Effector memory CD8-positive, alpha-beta T cell (primary cell): ENCODE measurements around the gene TMED4.
"Not testable (repeated sequence)": the region's sequence is repeated elsewhere in the genome, so short reads cannot be mapped to it uniquely, and the experiment has no call there.

Experiments
- ATAC-seq: fragments of 150-1000 bp; cut with Tn5 transposase; replicated peaks from 2 replicates; pipeline ENCODE4 v1.10.0; 2021; ENCODE audit warnings: mild to moderate bottlenecking, moderate library complexity
- DNase-seq, 3 experiments: peaks; one replicate each; pipeline ENCODE4 v3.0.0; 2021
- H3K27ac Mint-ChIP-seq, 2 donors: one replicate each; pipeline ENCODE4 v1.8.0; 2022; ENCODE audit warnings: mild to moderate bottlenecking in 2 of 2, mixed read lengths in 2 of 2, moderate library complexity in 2 of 2
- H3K27me3 Mint-ChIP-seq, 2 donors: one replicate each; pipeline ENCODE4 v1.8.0; 2022; ENCODE audit warnings: mixed read lengths in 2 of 2
- H3K36me3 Mint-ChIP-seq: one replicate; pipeline ENCODE4 v1.8.0; 2022; ENCODE audit warnings: mild to moderate bottlenecking, moderate library complexity, mixed read lengths; ENCODE audit not compliant: insufficient read depth
- H3K4me1 Mint-ChIP-seq, 2 donors: one replicate each; pipeline ENCODE4 v1.8.0; 2022; ENCODE audit warnings: low read depth in 2 of 2, mixed read lengths in 2 of 2
- H3K4me3 Mint-ChIP-seq, 2 donors: one replicate each; pipeline ENCODE4 v1.8.0; 2022; ENCODE audit warnings: mild to moderate bottlenecking in 2 of 2, mixed read lengths in 2 of 2, moderate library complexity in 2 of 2
- H3K9me3 Mint-ChIP-seq, 2 donors: one replicate each; pipeline ENCODE4 v1.8.0; 2022; ENCODE audit warnings: mixed read lengths in 2 of 2

TMED4 gene

DNA sequence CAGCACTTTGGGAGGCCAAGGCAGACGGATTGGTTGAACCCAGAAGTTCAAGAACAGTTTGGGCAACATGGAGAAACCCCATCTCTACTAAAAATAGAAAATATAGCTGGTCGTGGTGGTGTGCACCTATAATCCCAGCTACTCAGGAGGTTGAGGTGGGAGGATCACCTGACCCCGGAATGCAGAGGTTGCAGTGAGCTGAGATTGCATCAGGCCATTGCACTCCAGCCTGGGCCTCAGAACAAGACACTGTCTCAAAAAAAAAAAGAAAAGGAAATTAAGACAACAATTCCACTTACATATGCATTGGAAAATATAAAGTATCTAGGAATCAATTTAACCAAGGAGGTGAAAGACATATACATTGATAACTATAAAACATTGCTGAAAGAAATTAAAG is 17.2 kb upstream of the TMED4 start:
- no peaks in the 10 kb centered on the region for H3K27me3 Mint-ChIP-seq
- H3K4me3 Mint-ChIP-seq, result no peak overlapping the region
- peaks cover 4% of the 10 kb centered on the region for H3K36me3 Mint-ChIP-seq
- ATAC-seq (no peak), DNase-seq (no peak)
- no peaks in the 10 kb centered on the region for H3K4me1 Mint-ChIP-seq
- no peak overlapping the region for H3K27ac Mint-ChIP-seq
- H3K9me3 Mint-ChIP-seq, result no peaks in the 10 kb centered on the region

DNA sequence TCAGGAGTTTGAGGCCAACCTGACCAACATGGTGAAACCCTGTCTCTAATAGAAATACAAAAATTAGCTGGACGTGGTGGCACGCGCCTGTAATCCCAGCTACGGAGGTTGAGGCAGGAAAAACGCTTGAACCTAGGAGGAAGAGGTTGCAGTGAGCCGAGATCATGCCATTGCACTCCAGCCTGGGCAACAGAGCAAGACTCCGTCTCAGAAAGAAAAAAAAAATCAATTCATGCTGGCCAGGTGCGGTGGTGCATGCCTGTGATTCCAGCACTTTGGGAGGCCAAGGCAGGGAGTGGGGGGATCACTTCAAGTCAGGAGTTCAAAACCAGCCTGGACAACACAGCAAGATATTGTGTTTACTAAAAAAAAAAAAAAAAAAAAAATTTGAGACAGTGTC is 15.2 kb upstream of the TMED4 start:
- H3K9me3 Mint-ChIP-seq, H3K4me1 Mint-ChIP-seq, H3K27me3 Mint-ChIP-seq, H3K4me3 Mint-ChIP-seq, H3K27ac Mint-ChIP-seq, H3K36me3 Mint-ChIP-seq, DNase-seq, ATAC-seq: not testable (repeated sequence)

DNA sequence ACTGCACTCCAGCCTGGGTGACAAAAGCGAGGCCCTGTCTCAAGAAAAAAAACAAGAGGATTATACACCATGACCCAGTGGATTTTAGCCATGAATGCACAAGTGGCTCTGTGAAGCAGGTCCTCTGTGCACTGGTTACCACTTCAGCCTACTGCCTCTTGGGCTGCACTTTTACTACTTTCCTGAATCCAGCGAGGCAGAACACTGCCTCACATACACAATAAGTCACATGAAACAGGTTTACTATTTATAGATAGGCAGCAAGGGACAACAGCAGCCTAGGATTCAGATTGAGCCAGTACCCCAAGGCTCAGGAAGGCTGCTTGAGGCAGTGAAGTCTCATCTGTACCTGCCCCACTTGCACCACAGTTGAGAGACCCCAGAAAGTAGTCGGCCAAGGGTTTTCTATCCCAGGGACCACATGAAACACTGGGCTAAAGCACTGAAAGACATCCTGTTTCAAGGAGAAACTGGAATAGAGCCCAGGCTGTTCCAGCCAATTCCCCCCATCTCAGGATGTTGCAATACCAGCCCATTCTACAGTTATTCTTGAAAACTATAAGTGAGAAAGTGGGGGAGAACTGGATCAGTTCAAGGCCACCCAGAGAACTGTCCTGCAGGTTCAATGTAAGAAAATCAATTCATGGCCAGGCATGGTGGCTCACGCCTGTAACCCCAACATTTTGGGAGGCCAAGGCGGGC is 14.1 kb upstream of the TMED4 start:
- Mint-ChIP-seq H3K27me3 (no peaks in the 10 kb centered on the region), H3K4me3 (no peak overlapping the region), H3K9me3 (no peaks in the 10 kb centered on the region), H3K36me3 (no peaks in the 10 kb centered on the region), H3K27ac (peak overlapping the region; percentile 13 to 41), H3K4me1 (no peaks in the 10 kb centered on the region)
- DNase-seq (no peak), ATAC-seq (no peak)

DNA sequence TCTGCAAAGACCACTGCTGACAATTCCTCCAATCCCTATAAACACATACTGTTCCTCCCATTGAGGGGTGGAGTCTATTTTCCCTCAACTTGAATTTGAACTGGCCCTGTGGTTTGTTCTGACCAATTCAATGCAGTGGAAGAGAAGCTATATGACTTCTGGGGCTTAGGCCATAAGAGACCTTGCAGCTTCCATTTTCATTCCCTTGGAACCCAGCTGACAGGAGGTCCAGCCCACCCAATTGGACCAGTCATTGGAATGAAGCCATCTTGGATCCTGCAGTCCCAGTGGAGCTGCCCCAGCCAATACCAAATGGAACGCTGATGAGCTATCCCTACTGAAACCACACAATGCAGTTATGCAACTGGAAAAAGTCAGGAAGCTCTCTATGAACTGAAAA is 8.9 kb upstream of the TMED4 start:
- H3K27me3 Mint-ChIP-seq, result no peaks in the 10 kb centered on the region
- no peak for ATAC-seq
- no peak overlapping the region for H3K27ac Mint-ChIP-seq
- DNase-seq, result no peak
- no peaks in the 10 kb centered on the region for H3K9me3 Mint-ChIP-seq
- no peak overlapping the region for H3K4me3 Mint-ChIP-seq
- H3K4me1 Mint-ChIP-seq, result peaks cover 6 to 8% of the 10 kb centered on the region in 2 donors
- H3K36me3 Mint-ChIP-seq, result no peaks in the 10 kb centered on the region

DNA sequence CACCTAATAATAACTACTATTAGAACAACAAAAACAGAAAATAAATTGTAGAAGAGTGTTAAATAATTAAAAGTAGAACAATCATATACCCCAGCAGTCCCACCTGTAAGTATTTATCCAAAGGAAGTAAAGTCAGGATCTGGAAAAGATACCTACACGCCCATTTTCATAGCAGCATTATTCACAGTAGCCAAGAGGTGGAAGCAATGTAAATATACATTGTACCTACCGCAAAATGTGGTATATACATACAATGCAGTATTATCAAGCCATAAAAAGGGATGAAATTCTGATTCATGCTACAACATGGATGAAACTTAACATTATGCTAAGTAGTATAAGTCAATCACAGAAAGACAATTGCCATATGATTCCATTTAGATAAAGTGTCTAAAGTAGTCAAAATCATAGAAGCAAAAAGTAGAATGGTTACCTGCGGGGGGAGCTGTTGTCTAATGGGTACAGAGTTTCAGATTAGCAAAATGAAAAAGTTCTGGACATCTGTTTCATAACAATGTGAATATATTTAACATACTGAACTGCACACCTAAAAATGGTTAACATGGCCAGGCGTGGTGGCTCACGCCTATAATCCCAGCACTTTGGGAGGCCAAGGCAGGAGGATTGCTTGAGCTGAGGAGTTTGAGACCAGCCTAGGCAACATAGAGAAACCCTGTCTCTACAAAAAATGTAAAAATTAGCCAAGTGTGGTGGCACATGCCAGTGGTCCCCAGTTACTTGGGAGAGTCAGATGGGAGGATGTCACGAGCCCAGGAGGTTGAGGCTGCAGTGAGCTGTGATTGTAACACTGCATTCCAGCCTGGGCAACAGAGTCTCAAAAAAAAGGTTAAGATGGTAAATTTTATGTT is 6.0 kb upstream of the TMED4 start:
- DNase-seq (peak; percentile 62 to 75 (median 66)), ATAC-seq (peak; percentile 85)
- Mint-ChIP-seq H3K27ac (peak overlapping the region in 1 of 2 donors; percentile 7), H3K36me3 (no peaks in the 10 kb centered on the region), H3K9me3 (no peaks in the 10 kb centered on the region), H3K27me3 (no peaks in the 10 kb centered on the region), H3K4me3 (no peak overlapping the region), H3K4me1 (peaks cover 6 to 8% of the 10 kb centered on the region in 2 donors)

DNA sequence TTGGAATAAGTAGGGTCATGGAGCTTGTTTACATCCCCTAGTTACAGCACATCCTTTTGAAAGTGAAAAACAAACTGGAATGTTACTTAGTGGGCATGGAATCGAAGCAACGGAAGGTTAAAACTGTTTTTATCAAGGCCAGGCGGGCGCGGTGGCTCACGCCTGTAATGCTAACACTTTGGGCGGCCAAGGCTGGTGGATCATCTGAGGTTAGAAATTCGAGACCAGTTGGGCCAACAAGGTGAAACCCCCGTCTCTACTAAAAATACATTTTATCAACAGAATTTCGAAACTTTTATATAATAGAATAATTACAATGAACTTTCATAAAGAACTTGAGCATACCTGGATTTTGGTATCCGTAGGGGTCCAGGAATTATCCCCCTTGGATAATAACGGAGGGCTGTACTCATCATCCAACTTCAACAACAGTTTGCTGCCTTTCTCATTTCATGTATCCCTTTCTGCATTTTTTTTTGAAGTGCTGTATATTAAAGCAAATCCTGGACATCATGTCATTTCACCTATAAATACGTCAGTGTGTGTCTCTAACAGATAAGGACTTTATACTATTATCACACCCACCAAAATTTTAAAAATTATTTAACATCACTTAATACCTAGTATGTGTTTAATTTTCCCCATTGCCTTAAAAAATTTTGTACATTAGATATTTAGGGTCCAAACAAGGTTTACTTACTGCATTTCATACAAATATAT is 1.3 kb upstream of the TMED4 start:
- Mint-ChIP-seq H3K4me1 (peaks cover 31 to 38% of the 10 kb centered on the region in 2 donors), H3K27ac (peak overlapping the region; percentile 94 to 96), H3K27me3 (no peaks in the 10 kb centered on the region), H3K36me3 (peaks cover 44% of the 10 kb centered on the region), H3K9me3 (no peaks in the 10 kb centered on the region), H3K4me3 (peak overlapping the region; percentile 81 to 82)
- DNase-seq (no peak), ATAC-seq (no peak)

DNA sequence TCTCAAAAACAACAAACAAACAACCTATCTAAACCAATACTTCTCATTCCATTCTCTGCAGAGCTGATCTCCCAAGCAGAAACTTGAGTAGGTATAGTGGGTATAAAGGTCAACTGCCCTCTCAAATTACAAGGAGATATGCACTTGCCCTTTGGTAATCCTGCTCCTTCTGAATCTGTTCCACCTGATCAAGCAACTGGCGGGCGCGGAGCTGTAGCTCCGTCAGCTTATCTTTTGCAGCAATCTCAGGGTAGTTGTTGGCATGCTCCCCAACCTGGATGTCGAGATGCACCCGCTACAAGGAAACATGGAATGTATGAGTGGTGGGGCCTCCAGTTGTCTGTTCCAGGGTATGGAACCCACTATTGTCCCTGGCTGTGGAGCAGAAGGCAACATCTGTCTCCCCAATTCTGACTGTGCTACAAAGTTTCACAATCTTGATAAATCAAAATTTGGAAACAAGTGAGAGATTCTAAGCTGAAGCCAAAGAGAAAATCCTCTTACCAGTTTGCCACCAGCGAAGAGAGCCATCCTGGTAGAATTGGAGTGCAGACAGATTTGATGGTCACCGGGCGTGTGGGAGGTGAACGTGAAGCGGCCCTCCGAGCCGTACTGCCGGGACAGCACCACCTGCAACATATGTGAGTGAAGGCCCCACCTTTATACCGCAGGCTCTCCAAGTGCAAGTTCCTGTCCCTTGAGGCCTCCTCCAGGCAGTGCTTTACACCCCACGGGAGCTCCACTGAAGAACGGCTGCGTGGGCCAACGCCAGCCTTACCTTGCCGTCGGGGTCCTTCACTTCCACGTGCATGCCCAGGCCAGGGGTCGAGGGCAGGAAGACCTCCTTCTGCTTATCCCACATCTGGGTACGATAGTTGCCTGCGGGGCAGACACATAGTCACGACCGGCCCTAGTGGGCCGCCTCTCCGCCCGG is 819 bp downstream of the TMED4 start:
- H3K4me1 Mint-ChIP-seq, result peaks cover 25 to 33% of the 10 kb centered on the region in 2 donors
- peak overlapping the region; percentile 81 to 82 for H3K4me3 Mint-ChIP-seq
- H3K9me3 Mint-ChIP-seq, result no peaks in the 10 kb centered on the region
- H3K27ac Mint-ChIP-seq, result peak overlapping the region; percentile 94 to 96
- DNase-seq, result peak; percentile 34 to 40 (median 36)
- H3K27me3 Mint-ChIP-seq, result no peaks in the 10 kb centered on the region
- H3K36me3 Mint-ChIP-seq, result peaks cover 55% of the 10 kb centered on the region
- peak; percentile 43 for ATAC-seq

DNA sequence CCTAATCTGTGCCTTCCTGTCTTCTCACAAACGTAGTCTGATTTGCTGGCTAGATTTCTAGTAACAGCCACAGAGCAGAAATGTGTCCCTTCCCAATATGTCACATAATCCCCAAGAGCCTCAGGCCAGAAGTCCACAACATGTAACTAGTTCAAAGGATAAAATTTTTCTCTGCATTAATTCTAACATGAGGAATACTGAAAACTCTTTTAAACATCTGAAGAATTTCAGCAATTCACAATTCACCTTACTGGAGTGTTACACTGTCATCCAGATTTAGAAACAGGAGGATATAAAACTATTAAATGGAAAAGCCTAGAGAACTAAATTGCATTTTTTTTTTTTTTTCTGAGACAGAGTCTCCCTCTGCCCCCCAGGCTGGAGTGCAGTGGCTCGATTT is 5.8 kb downstream of the TMED4 start:
- Mint-ChIP-seq H3K9me3 (no peaks in the 10 kb centered on the region), H3K4me1 (peaks cover 43 to 53% of the 10 kb centered on the region in 2 donors), H3K27ac (peak overlapping the region in 1 of 2 donors; percentile 47), H3K4me3 (no peak overlapping the region), H3K36me3 (peaks cover 76% of the 10 kb centered on the region), H3K27me3 (no peaks in the 10 kb centered on the region)
- no peak for ATAC-seq
- DNase-seq, result no peak

DNA sequence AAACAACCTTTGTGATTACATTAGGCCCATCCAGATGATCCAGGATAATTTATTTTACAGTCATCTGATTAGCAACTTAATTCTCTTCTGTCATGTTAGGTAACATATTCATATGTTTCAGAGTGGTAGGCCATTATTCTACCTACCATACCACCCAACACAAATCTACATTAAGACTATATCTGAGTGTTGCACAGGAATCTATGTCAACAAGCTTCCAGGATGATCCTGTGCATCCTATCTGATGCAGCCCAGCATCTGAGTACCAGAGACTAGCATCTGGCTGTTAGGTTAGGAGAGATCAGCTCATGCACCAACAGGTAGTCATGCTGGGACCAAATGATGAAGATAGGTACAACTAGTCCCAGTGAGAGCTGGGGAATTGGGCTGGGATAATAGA is 7.0 kb downstream of the TMED4 start:
- H3K27ac Mint-ChIP-seq, result peak overlapping the region; percentile 99
- no peaks in the 10 kb centered on the region for H3K27me3 Mint-ChIP-seq
- peaks cover 35 to 42% of the 10 kb centered on the region in 2 donors for H3K4me1 Mint-ChIP-seq
- ATAC-seq (no peak), DNase-seq (no peak)
- H3K36me3 Mint-ChIP-seq, result peaks cover 79% of the 10 kb centered on the region
- no peaks in the 10 kb centered on the region for H3K9me3 Mint-ChIP-seq
- H3K4me3 Mint-ChIP-seq, result peak overlapping the region; percentile 96

DNA sequence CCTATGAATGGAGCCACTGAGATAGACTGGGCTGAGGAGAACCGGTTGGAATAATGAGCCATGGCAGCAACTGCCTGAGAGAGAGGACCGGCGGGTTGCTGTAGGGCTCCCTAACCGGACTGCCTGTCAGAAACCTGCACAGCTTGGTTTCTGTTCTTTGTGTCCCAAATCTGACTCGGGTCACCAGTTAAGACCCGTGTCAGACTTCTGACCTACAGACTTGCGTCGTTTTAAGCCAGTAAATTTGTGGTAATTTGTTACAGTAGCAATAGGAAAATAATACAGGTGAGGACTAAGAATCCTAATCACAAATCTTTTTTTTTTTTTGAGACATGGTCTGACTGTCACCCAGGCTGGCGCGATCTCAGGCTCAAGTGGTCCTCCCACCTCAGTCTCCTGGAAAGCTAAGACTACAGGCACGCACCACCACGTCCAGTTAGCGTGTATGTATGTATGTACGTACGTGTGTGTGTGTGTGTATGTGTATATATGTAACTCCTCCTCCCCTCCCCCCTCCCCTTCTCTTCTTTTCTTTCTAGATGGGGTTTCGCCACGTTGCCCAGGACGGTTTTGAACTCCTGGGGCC is 7.7 kb downstream of the TMED4 start:
- Mint-ChIP-seq H3K36me3 (peaks cover 79% of the 10 kb centered on the region), H3K4me1 (peaks cover 29 to 36% of the 10 kb centered on the region in 2 donors), H3K9me3 (no peaks in the 10 kb centered on the region), H3K27me3 (no peaks in the 10 kb centered on the region), H3K4me3 (peak overlapping the region; percentile 96), H3K27ac (peak overlapping the region; percentile 99)
- DNase-seq, result peak in 1 of 3 experiments; percentile 10
- ATAC-seq, result no peak

DNA sequence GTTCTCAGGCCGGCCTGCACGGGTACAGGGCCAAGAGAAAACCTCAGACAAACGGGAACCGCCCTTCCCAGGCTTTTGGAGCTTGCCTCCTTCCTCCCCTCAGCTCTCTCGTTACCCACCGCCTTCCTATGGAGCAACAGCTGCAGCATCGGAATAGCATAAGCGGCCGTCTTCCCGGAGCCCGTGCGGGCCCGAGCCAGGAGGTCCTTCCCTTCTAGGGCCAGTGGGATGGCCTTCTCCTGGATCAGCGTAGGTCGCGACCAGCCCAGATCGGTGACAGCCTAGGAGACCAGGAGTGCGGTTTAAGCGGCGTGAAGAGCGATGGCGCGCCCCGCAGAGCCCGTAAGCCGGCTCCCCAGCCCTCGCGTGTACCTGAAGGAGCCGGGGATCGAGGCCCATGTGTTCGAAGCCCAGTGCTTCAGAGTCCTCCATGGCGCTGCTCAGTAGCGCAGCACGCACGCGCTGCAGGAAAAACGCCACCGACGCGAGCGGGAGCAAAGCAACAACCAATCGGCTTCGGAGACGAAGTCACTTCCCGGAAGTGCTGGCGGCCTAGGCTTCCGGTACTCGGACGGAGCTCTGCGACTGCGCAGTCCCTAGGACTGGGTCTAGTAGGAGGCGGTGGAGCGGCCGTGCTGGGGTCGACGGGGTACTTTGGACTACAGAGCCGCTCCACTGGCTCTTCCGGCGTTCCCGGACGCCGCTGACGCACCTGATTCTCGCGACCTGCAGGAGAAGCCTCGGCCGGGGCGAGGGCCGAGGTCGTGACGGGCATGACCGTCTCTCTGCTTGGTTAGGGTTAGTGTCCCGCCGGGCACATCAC is 8.4 kb downstream of the TMED4 start, which contains the start of gene DDX56:
DDX56 (minus strand) TSS at position 445 of the 823 bp plus-strand sequence; CDS start at position 432, 13 bp downstream.
- peak; percentile 95 for ATAC-seq

More for the DNA sequence above, 8.4 kb downstream of the TMED4 start, which contains the start of gene DDX56:
- Mint-ChIP-seq H3K27me3 (no peaks in the 10 kb centered on the region), H3K36me3 (peaks cover 77% of the 10 kb centered on the region), H3K4me1 (peaks cover 27 to 34% of the 10 kb centered on the region in 2 donors), H3K27ac (peak within 1 kb of the TSS; percentile 99), H3K4me3 (peak within 1 kb of the TSS; percentile 96), H3K9me3 (no peaks in the 10 kb centered on the region)
- DNase-seq, result peak; percentile 80 to 88 (median 87)
